Measurements from ENCODE around the gene CLIP1. TPM values are rescaled to one million over a fixed set of nuclear protein-coding genes. Genes with fewer than 3 reads are reported as not detected.

The CLIP1 gene
- polyA plus RNA-seq, 1 of the 3 experiments (the other 2 are of a cell fraction) = 33.9 TPM

DNA sequence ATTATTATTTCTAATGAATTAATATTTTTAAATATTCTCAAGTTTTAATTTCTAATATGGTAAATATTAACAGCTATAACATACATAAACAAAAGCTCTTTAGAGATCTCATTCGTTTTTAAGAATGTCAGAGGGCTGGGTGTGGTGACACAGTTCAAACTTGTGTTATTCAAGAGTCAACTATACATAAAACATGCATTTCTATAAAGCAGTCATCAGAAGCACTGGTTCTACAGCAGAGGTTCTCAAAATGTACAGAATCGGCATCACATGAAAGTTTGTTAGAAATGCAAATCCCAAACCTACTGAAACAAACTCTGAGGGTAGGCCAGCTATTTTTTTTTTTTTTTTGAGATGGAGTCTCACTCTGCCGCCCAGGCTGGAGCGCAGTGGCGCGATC, 34.6 kb downstream of the CLIP1 start:
- peaks cover 9% of the 10 kb centered on the region; the same call in 1 of the 2 replicates for H4K20me1 ChIP-seq (ENCODE audit: insufficient read depth)
- H3K9me2 ChIP-seq = no peaks in the 10 kb centered on the region
- no peaks in the 10 kb centered on the region for H3K27me3 ChIP-seq (ENCODE audit: insufficient read depth)
- H3K9me3 ChIP-seq = no peaks in the 10 kb centered on the region
- no peak for TF ChIP-seq POLR2AphosphoS5 (IDR thresholded peaks at IDR 0.05; ENCODE audit: low read depth, low read length)
- no peak for TF ChIP-seq RFX5 (IDR thresholded peaks at IDR 0.05; ENCODE audit: low read length)
- no peak for TF ChIP-seq PBX3 (IDR thresholded peaks at IDR 0.05)
- TF ChIP-seq MXI1 (IDR thresholded peaks at IDR 0.05; ENCODE audit: low read depth, low read length) = no peak
- no peak for TF ChIP-seq SIN3A (IDR thresholded peaks at IDR 0.05; ENCODE audit: borderline replicate concordance, low read depth, low read length)
- TF ChIP-seq JUND (IDR thresholded peaks at IDR 0.05) = no peak
- no peak for TF ChIP-seq MEF2A (IDR thresholded peaks at IDR 0.05; ENCODE audit: borderline replicate concordance, low read depth)
- TF ChIP-seq ELF1 (IDR thresholded peaks at IDR 0.05) = no peak
- TF ChIP-seq NRF1 (IDR thresholded peaks at IDR 0.05; ENCODE audit: low read depth, low read length) = no peak
- no peak for TF ChIP-seq NFIC (IDR thresholded peaks at IDR 0.05; ENCODE audit: borderline replicate concordance)
- TF ChIP-seq CHD2 (IDR thresholded peaks at IDR 0.05; ENCODE audit: low read length, partially characterized antibody) = no peak
- no peak for TF ChIP-seq USF2 (IDR thresholded peaks at IDR 0.05; ENCODE audit: borderline replicate concordance, low read depth, low read length)
- TF ChIP-seq RAD21 (IDR thresholded peaks at IDR 0.05; ENCODE audit: low read length) = no peak
- TF ChIP-seq, protein P1, sequence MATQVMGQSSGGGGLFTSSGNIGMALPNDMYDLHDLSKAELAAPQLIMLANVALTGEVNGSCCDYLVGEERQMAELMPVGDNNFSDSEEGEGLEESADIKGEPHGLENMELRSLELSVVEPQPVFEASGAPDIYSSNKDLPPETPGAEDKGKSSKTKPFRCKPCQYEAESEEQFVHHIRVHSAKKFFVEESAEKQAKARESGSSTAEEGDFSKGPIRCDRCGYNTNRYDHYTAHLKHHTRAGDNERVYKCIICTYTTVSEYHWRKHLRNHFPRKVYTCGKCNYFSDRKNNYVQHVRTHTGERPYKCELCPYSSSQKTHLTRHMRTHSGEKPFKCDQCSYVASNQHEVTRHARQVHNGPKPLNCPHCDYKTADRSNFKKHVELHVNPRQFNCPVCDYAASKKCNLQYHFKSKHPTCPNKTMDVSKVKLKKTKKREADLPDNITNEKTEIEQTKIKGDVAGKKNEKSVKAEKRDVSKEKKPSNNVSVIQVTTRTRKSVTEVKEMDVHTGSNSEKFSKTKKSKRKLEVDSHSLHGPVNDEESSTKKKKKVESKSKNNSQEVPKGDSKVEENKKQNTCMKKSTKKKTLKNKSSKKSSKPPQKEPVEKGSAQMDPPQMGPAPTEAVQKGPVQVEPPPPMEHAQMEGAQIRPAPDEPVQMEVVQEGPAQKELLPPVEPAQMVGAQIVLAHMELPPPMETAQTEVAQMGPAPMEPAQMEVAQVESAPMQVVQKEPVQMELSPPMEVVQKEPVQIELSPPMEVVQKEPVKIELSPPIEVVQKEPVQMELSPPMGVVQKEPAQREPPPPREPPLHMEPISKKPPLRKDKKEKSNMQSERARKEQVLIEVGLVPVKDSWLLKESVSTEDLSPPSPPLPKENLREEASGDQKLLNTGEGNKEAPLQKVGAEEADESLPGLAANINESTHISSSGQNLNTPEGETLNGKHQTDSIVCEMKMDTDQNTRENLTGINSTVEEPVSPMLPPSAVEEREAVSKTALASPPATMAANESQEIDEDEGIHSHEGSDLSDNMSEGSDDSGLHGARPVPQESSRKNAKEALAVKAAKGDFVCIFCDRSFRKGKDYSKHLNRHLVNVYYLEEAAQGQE (IDR thresholded peaks at IDR 0.05; ENCODE audit: low read depth, low read length) = no peak
- TF ChIP-seq, protein P2, sequence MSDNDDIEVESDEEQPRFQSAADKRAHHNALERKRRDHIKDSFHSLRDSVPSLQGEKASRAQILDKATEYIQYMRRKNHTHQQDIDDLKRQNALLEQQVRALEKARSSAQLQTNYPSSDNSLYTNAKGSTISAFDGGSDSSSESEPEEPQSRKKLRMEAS (IDR thresholded peaks at IDR 0.05; ENCODE audit: low read depth) = no peak
- no peak for TF ChIP-seq FOXM1 (IDR thresholded peaks at IDR 0.05; ENCODE audit: low read depth)
- TF ChIP-seq SMC3 (IDR thresholded peaks at IDR 0.05; ENCODE audit: low read depth, low read length) = no peak
- no peak for TF ChIP-seq FOSL2 (IDR thresholded peaks at IDR 0.05; ENCODE audit: borderline replicate concordance, low read depth)
- no peak for TF ChIP-seq FOXJ3 (CRISPR knock-in tag; IDR thresholded peaks at IDR 0.05)
- H3K36me3 ChIP-seq (replicated peaks in 1 of 2; ENCODE audit: control insufficient read depth in 1 of 2, insufficient read depth in 2 of 2, low read length in 1 of 2) = no peaks in the 10 kb centered on the region
- H3K9ac ChIP-seq = no peak overlapping the region
- H3F3A ChIP-seq (replicated peaks; ENCODE audit: insufficient read depth) = no peaks in the 10 kb centered on the region
- no peak overlapping the region for H3K4me3 ChIP-seq (ENCODE audit: low read depth in 2 of 2, low read length in 1 of 2)
- no peak overlapping the region for H3K27ac ChIP-seq (ENCODE audit: low read depth in 2 of 2, low read length in 1 of 2)
- over 99% methylated on average over 6 of the region's 6 CpGs for WGBS (ENCODE audit: low lambda C conversion rate)
- H3K4me2 ChIP-seq = no peak overlapping the region
- H2AFZ ChIP-seq (ENCODE audit: low read depth) = no peak overlapping the region
- H3K4me1 ChIP-seq (ENCODE audit: control insufficient read depth in 1 of 2, insufficient read depth in 2 of 2, low read depth in 1 of 2, low read length in 1 of 2) = no peaks in the 10 kb centered on the region
- POLR2A ChIA-PET = no interaction called here
- peaks cover 81% of the 10 kb centered on the region for H3K79me2 ChIP-seq (ENCODE audit: insufficient read depth)
- CTCF ChIA-PET = no interaction called here
- no peak for DNase-seq
